GM18870 (cell line): Measurements from ENCODE around the gene RALGPS1.

Experiments
- ATAC-seq: cut with Tn5 transposase; IDR thresholded peaks from one replicate; pipeline ENCODE4 v1.9.1; 2021; ENCODE audit warnings: moderate library complexity; ENCODE audit not compliant: unreplicated experiment

The RALGPS1 gene

DNA sequence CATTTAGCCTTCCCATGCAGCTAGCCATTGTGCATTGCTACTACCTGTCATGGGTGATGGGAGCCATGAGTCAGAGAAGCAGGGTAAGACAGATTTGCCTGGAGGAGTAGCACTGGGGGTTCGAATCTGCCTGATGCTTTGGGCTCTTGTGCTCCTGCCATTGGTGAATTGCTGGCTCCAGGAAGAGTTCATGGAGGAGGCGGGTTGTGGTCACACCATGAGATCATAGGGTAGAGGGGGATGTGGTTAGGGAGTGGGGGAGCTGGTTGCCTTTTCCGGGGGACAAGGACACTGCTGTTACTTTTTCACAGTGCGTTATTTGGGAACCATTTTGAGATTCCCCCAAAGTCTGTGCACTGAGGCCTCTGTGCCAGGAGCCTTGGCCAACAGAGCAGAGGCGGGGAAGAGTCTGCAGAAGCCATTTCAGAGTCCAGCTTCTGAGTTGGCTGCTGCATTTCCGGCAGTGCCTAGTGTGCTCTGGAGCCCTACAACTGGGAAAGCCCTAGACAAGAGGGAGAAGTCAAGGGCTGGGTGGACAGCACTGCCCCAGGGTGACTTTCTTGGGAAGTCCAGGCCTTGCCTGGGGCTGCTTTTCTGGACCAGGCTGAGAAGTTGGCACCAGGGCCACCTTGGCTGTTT, 201.6 kb downstream of the RALGPS1 start:
- ATAC-seq = no peak

- peak; percentile 37 for ATAC-seq
Measured at GRCh38 chr9:127116957-127117356, 202.4 kb downstream of the RALGPS1 start.

GRCh38 chr9:127117801-127118200, 203.2 kb downstream of the RALGPS1 start:
- ATAC-seq = no peak

DNA sequence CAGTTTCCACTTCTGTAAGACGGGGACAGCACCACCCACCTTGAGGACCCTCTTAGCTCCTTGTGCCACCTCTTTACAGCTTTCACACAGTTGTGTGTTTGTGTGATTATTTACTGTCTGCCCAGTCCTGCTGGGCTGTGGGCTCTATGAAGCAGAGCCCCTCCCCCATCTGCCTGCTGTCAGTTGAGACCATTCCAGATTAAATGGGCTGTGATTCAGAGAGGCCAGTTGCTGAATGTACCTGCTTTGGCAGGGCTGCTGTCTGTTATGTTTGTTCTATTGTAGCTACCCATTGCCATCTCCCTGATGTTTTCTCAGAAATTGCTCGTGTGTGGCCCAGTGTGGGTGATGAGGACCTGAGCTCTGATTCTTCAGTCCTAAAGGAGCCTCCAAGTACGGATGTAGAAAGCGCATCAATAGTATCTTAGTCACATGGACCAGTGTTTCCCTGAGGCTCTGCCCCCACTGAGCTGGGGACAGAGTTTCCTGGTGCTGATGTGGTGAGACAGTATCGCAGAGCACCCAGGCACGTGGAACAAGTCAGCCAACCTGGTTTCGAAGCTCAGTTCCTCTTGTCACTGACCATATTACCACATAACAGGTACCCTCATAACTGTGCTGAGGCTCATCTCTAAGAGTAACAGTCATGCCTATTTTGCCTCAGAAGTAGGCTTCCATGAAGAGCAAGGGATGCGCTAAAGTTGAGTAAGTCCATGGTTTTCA, 204.2 kb downstream of the RALGPS1 start:
- ATAC-seq = no peak

- ATAC-seq = no peak
Measured at GRCh38 chr9:127119320-127119709, 204.7 kb downstream of the RALGPS1 start.

- ATAC-seq = no peak
Measured at GRCh38 chr9:127121628-127122175, 207.1 kb downstream of the RALGPS1 start.

DNA sequence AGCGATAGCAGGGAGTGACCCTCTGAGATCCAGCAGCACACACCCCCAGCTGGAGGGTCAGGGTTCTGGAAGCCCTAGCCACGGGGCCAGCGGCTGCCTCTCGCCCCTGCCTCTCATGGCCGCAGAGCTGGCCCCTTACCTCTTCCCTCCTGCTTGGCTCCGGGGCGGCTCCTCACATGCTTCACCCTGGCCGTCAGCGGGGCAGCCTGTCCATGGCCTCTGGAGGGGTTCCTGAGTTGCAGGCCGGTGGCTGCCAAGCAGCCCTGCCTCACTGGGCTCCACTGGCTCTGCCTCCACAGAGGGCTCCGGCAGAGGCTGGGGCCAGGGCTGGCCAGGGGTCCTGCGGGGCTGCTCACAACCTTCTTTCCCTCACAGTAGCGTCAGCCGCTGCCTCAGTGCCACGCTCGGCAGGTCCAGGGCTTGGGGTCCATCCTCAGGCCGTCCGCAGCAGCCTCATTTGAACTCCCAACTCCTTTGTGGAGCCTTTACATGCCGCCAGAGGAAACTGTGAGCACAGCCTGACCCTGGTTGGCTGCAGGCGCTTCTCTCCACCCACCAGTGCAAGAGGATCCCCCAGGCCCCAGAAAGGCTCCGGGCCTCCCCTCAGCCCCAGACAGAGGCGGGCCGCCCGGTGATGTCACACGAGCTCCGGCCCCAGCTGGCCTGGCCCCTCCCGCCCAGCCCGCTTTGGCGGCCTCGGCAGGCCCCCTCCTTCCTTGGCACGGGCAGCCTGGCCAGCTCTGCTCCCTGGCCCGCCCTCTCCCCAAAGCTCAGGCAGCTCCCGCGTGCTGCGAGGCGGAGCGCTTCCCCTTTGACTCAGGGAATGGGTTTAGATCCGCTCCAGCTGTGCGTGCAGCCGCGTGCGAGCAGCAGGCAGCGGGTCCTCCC, 207.8 kb downstream of the RALGPS1 start, which contains the start of gene ANGPTL2:
Gene ANGPTL2 (minus strand): TSS at position 460 of the 888 bp plus-strand sequence. CDS start 13,904 bp downstream, outside the sequence.
- ATAC-seq = no peak

DNA sequence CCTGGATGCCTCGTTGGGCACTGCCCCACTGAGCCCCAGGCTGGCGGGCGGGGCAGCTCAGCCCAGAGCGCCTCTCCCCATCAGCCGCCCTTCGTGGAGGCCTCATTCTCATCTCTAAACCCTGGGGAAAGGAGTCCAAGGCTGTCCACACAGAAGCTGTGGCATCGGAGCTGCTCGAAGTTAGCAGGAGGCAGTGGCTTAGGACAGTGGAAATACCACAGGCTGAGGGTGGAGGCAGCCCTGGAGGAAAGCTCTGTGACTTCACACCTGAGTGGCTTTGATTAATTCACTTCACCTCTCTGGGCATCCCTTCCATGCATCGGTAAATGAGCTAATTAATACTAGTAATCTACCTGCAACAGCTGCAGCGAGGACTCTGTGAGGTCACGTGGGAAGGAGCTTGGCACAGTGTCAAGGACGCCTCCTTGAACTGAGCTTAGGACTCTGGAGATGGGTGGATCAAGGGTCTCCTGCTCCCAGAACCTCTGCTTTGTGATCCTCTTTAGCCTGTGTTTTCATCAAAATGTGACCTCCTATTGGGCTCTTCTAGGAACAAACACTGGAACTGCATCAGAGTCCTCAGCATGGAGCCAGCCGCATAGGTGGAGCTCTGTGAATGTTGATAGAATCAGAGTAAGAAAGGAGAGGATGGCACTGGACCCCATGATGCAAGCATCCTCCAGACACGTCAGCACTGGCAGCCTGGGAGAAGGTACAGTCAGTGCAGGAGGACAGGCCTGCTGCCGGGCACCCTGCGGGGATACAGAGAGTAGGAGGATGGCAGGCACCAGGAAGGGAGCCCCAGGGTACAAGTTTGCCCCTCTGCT, 208.7 kb downstream of the RALGPS1 start:
- ATAC-seq = no peak

- ATAC-seq = no peak
Measured at GRCh38 chr9:127124111-127124531, 209.5 kb downstream of the RALGPS1 start.

DNA sequence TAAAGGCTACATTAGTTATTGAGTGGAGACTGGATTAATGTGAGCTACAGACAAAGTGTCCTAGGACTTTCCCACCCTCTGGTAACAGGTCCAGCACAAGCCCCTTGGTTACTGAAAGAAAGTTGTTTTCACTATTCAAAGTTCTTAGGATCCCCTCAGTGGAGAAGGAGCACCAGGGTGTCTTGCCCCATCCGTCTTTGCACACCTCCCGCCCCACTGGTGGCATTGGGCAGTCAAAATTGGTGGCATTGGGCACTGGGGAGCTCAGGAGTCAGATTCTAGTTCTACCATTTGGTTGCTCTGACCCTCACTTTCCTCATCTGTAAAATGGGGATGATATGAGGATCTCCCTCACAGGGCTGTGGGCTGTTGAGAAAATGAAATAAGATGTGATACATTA, 210.2 kb downstream of the RALGPS1 start:
- ATAC-seq = no peak

- no peak for ATAC-seq
Measured at GRCh38 chr9:127126971-127127370, 212.4 kb downstream of the RALGPS1 start.

- ATAC-seq = no peak
Measured at GRCh38 chr9:127128341-127129072, 213.9 kb downstream of the RALGPS1 start.

DNA sequence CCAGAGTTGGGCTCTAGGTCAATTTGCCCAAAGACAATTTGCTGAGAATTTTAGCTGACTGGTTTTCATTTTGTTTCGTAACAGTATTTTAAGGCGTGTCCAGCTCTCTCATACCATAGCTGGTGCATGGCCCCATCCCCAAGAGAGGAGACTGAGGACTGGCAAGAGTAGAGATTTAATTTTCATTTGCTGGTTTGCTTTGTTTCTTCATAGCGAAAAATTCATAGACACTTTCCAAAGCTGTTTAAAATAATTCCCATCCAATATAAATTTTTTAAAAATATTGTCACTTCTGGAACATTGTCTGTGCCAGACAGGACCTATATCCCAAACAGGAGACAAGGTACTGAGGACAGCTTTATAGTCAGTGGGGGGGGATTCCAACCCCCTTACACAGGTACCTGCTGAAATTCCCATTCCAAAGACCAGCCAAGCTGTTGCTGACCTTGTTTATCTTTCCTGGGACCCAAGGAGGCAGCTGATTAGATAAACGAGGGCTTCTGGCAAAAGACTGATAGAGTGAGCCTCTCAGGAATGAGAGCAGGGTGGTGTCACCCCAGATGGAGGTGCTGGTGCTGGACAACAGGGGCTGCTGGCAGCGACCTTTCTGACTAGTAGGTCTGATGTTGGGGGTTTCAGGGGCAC, 214.6 kb downstream of the RALGPS1 start:
- ATAC-seq = no peak

- no peak for ATAC-seq
Measured at GRCh38 chr9:127129718-127130085, 215.1 kb downstream of the RALGPS1 start.

DNA sequence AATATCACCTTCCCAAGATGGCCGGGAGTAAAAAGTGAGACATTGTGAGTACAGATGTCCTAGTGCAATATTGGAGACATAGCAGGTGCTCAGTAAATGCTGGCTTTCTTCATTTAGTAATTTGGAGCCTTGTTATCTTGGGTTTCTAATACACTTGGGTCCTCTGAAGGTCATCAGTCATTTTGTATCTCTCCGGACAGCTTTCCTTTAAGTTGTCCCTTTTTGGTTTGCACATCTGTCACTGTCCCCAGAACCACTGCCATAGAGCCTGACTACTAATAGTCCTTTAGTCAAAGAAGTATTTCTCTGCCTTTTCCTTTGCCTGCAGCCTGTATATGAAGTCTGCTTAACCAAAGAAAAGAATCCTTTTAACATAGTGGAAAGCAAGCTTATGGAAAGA, 215.7 kb downstream of the RALGPS1 start:
- no peak for ATAC-seq

DNA sequence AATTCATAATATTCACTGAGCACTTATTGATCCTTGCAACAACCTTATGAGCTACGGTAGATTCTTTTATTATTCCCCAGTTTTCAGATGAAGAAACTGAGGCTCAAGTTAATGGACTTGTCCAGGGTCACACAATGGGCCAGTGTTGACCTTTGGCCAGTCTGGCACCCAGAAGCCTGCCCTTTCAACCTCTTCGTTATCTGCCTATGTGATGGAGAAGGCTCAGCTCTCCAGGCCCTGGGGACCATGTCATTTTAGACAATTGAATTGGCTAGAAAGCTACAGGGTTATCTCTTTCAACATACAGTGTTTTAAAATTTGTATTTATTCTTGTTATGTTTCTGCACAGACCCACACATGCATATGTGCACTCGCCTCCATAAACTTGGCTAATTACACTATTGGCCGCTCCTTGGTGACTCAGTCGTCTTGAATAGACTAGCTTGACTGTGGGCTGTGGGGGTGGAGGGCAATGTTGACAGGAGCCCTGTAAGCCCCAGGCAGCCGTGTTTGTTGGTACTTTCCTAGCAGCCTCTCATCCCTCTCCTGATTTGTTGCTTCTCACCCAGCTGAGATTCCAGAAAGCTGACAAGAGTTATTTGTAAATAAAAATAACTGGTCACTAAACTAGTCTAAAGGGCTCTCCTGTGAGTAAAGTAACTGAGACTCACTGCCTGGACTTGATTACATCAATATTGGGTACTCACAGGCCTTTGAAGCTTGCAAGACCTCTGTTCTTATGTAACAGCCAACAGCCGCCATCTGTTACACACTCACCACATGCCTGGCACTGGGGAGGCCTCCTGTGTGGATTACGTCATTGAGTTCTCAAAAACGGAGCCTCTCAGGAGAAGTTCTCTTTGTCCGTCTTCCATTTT, 216.3 kb downstream of the RALGPS1 start:
- ATAC-seq = no peak

DNA sequence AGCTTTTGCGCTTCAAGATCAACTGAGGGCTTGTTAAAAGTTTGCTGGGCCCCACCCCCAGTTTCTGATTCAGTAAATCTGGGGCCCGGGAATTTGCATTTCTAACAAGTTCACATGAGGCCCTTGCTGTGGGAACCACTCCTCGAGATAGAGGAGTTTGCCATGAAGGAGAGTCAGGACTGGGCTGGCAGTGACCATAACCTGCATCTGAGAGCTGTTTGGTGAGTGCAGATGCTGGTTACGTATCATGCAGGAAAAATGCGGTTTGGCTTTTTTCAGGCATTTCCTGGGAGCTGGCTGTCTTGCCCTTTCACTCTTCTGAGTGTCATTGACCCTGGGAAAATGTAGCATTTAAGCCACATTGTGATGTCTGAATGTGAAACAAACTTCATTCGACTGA, 217.3 kb downstream of the RALGPS1 start:
- ATAC-seq = no peak

- no peak for ATAC-seq
Measured at GRCh38 chr9:127132375-127132774, 217.8 kb downstream of the RALGPS1 start.
